Neural progenitor cell (in vitro differentiated cells): ENCODE results near the gene ZDHHC14.

Experiments
- EZH2 ChIP-seq: fragments of 200-600 bp; sonication (generic); IDR thresholded peaks from 2 replicates; pipeline ENCODE4 v1.6.1; 2017; ENCODE audit warnings: antibody characterized with exemption, mild to moderate bottlenecking, moderate library complexity
- TF ChIP-seq, protein P1 (sequence below): fragments of 200-600 bp; sonication (generic); IDR thresholded peaks from 2 replicates; pipeline ENCODE4 v1.5.1; 2017; ENCODE audit warnings: antibody characterized with exemption, mild to moderate bottlenecking

DNA sequence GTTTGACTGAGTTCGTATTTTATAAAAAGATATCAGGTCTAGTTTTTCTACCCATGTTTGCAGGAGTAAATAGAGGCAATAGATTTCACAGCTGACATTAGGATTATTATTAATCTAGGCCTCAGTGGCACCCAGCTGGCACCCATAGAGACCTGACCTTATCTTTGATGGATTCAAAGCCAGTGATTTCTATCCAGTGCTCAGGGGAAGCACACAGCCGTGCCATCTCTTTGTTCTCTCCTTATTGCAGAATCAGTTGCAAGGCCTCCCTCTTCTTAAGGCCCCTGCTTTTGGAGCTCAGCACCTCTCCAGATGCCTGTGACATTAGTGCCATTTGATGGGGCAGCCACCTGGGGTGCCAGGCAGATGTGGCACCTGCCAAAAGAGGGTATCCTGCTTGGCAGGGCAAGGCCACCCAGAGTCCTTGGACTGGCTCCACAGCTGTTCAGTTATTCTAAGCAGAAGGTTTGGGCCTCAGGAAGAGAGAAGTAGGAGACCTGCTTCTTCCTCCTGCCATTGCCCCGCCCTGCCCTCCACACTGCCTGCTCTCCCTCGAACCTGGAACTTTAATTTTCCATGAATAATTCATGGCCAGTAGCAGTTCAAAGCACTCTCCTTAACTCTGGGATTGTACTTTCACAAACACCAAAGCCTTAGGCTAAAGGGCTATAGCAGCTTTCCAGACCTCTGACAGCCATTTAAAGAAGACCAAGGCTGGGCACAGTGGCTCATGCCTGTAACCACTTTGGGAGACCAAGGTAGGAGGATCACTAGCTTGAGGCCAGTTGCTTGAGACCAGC lies 206.3 kb downstream of the ZDHHC14 start:
- TF ChIP-seq, protein P1, sequence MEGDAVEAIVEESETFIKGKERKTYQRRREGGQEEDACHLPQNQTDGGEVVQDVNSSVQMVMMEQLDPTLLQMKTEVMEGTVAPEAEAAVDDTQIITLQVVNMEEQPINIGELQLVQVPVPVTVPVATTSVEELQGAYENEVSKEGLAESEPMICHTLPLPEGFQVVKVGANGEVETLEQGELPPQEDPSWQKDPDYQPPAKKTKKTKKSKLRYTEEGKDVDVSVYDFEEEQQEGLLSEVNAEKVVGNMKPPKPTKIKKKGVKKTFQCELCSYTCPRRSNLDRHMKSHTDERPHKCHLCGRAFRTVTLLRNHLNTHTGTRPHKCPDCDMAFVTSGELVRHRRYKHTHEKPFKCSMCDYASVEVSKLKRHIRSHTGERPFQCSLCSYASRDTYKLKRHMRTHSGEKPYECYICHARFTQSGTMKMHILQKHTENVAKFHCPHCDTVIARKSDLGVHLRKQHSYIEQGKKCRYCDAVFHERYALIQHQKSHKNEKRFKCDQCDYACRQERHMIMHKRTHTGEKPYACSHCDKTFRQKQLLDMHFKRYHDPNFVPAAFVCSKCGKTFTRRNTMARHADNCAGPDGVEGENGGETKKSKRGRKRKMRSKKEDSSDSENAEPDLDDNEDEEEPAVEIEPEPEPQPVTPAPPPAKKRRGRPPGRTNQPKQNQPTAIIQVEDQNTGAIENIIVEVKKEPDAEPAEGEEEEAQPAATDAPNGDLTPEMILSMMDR = no peak
- no peak for TF ChIP-seq EZH2
